ENCODE results near the gene CHODL. TPM values are rescaled to one million over a fixed set of nuclear protein-coding genes. Genes with fewer than 3 reads are reported as not detected.

The CHODL gene
- total RNA-seq, 4 donors from 2014 or later = 0.24 to 69.8 (median 0.86) TPM

DNA sequence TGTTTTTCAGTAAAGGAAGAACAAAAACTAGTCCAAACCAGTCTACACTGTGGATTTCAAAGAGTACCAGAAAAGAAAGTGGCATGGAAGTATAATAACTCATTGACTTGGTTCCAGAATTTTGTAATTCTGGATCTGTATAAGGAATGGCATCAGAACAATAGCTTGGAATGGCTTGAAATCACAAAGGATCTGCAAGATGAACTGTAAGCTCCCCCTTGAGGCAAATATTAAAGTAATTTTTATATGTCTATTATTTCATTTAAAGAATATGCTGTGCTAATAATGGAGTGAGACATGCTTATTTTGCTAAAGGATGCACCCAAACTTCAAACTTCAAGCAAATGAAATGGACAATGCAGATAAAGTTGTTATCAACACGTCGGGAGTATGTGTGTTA is 21.3 kb downstream of the CHODL start:
- Histone ChIP-seq H3K4me3 (no peak overlapping the region), H3K27me3 (no peaks in the 10 kb centered on the region), H3K36me3 (no peaks in the 10 kb centered on the region), H3K4me1 (no peaks in the 10 kb centered on the region), H3K9me3 (no peaks in the 10 kb centered on the region), H3K27ac (no peak overlapping the region)
- TF ChIP-seq POLR2A (IDR thresholded peaks at IDR 0.05) = no peak
- TF ChIP-seq, protein P1, sequence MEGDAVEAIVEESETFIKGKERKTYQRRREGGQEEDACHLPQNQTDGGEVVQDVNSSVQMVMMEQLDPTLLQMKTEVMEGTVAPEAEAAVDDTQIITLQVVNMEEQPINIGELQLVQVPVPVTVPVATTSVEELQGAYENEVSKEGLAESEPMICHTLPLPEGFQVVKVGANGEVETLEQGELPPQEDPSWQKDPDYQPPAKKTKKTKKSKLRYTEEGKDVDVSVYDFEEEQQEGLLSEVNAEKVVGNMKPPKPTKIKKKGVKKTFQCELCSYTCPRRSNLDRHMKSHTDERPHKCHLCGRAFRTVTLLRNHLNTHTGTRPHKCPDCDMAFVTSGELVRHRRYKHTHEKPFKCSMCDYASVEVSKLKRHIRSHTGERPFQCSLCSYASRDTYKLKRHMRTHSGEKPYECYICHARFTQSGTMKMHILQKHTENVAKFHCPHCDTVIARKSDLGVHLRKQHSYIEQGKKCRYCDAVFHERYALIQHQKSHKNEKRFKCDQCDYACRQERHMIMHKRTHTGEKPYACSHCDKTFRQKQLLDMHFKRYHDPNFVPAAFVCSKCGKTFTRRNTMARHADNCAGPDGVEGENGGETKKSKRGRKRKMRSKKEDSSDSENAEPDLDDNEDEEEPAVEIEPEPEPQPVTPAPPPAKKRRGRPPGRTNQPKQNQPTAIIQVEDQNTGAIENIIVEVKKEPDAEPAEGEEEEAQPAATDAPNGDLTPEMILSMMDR (IDR thresholded peaks at IDR 0.05) = no peak
- no peak for DNase-seq
- intact Hi-C loops (cut with DNase I; ENCODE audit: low total_unique reads) = no loop called here

DNA sequence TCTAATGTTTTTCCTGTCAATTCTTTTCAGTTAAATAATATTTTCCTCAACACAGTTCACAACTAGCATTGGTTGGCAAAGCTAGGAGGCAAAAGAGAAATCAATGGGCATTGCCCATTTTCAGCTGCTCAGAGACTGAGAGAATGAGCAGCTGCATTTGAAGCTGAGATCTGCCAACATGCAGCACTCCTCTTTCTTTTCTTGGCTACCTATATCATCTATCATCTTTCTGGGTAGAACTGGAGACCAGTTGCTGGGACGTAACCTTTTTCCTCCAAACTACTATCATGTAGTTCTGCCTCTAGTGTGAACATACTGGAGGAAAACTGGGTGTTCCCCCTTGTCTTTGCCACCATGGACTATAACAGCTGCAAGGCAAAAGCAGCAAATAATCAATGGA is 22.9 kb downstream of the CHODL start:
- TF ChIP-seq, protein P1 (IDR thresholded peaks at IDR 0.05) = no peak
- no peak for TF ChIP-seq POLR2A (IDR thresholded peaks at IDR 0.05)
- no peak for DNase-seq
- intact Hi-C loops (cut with DNase I; ENCODE audit: low total_unique reads) = no loop called here

DNA sequence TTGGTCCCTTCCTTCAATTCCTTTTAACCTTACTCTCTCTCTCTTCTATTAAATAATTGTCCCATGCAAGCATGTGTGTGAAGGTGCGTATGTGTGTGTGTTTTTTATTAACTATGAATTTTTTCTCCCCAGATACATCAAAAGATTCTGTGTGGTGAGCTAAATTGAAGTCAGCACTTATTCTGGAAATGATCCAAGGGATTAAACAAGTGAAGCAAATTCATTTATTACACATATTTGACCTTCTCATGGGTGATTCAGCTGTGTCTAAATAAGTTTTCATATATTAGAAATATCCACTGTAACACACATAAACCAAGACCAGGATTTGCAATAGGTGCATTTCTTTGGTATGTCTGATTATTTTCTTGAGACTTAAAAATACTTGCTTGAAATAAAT is 24.3 kb downstream of the CHODL start:
- no peaks in the 10 kb centered on the region for H3K36me3 ChIP-seq
- intact Hi-C loops (cut with DNase I; ENCODE audit: low total_unique reads) = no loop called here
- H3K27me3 ChIP-seq = no peaks in the 10 kb centered on the region
- TF ChIP-seq, protein P1 (IDR thresholded peaks at IDR 0.05) = no peak
- no peak for TF ChIP-seq POLR2A (IDR thresholded peaks at IDR 0.05)
- no peak overlapping the region for H3K27ac ChIP-seq
- H3K9me3 ChIP-seq = no peaks in the 10 kb centered on the region
- H3K4me1 ChIP-seq = no peaks in the 10 kb centered on the region
- DNase-seq = no peak
- H3K4me3 ChIP-seq = no peak overlapping the region

More for the DNA sequence above, 22.9 kb downstream of the CHODL start:
- no peak overlapping the region for H3K4me3 ChIP-seq
- no peaks in the 10 kb centered on the region for H3K9me3 ChIP-seq
- H3K36me3 ChIP-seq = no peaks in the 10 kb centered on the region
- no peaks in the 10 kb centered on the region for H3K27me3 ChIP-seq
- no peaks in the 10 kb centered on the region for H3K4me1 ChIP-seq
- H3K27ac ChIP-seq = no peak overlapping the region

DNA sequence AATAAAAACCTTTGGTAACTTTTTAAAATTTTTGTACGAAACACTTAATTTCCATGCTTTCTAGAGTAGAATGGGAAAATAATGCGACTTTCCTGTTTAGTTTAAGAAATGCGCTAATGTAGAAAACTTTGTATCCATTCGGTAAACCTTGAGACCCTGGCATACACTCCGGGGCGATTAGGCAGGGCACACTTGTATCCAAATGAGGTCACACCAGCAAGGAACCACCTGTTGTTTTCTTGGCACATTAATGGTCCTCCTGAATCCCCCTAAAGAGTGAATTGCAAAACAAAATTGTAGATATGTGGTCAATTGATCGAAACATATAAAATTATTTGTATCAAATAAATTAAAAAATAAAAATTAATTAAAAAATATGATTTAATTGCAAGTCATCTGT is 25.2 kb downstream of the CHODL start:
- Histone ChIP-seq H3K4me3 (no peak overlapping the region), H3K9me3 (no peaks in the 10 kb centered on the region), H3K36me3 (no peaks in the 10 kb centered on the region), H3K27ac (no peak overlapping the region), H3K27me3 (no peaks in the 10 kb centered on the region), H3K4me1 (no peaks in the 10 kb centered on the region)
- TF ChIP-seq, protein P1 (IDR thresholded peaks at IDR 0.05) = no peak
- TF ChIP-seq POLR2A (IDR thresholded peaks at IDR 0.05) = no peak
- DNase-seq = no peak
- intact Hi-C loops (cut with DNase I; ENCODE audit: low total_unique reads) = no loop called here

DNA sequence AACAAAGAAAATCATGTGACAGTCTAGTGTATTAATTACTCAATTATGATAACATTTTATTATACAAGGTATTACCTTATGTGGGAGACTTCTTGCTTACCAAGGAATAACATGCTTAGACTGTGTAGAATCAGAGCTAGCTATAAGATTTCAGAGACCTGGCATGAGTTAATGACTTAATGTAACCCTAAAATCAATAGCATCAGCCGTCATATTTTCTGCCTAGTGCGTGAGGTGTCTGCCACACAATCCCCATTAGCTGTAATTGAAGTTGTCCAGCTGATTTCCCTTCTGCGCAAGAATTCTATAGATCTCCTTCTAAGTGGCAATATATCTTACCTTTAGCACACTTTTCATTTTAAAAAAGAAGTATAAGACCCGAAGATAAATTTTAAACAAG is 28.8 kb downstream of the CHODL start:
- no peak for TF ChIP-seq POLR2A (IDR thresholded peaks at IDR 0.05)
- TF ChIP-seq, protein P1 (IDR thresholded peaks at IDR 0.05) = no peak
- intact Hi-C loops (cut with DNase I; ENCODE audit: low total_unique reads) = no loop called here
- no peaks in the 10 kb centered on the region for H3K36me3 ChIP-seq
- no peaks in the 10 kb centered on the region for H3K27me3 ChIP-seq
- no peak overlapping the region for H3K27ac ChIP-seq
- no peaks in the 10 kb centered on the region for H3K4me1 ChIP-seq
- no peaks in the 10 kb centered on the region for H3K9me3 ChIP-seq
- H3K4me3 ChIP-seq = no peak overlapping the region
- no peak for DNase-seq
